ENCODE results near the gene DOK7.

The DOK7 gene

GRCh38 chr4:3498407-3498806 is 35.3 kb downstream of the DOK7 start:
- peaks cover 25% of the 10 kb centered on the region for H3K36me3 ChIP-seq (ENCODE audit: insufficient read depth, low read length)
- H3K9ac ChIP-seq (ENCODE audit: low read depth, low read length): no peak overlapping the region
- H3K4me2 ChIP-seq (ENCODE audit: insufficient read depth, low read length): no peak overlapping the region
- no peaks in the 10 kb centered on the region for H3K27me3 ChIP-seq (ENCODE audit: insufficient read depth, low read length, poor library complexity)
- no peak overlapping the region for H2AFZ ChIP-seq (ENCODE audit: low read depth, low read length)
- H3K4me1 ChIP-seq (ENCODE audit: insufficient read depth, low read length): no peaks in the 10 kb centered on the region
- no peaks in the 10 kb centered on the region for H3K79me2 ChIP-seq (ENCODE audit: insufficient read depth, low read length)
- DNase-seq: no peak
- TF ChIP-seq CTCF (IDR thresholded peaks at IDR 0.05; ENCODE audit: borderline replicate concordance, extremely low read depth, low read length, poor library complexity, severe bottlenecking): no peak
- no peak for TF ChIP-seq EZH2 (IDR thresholded peaks at IDR 0.05; ENCODE audit: borderline replicate concordance, low read depth, low read length, severe bottlenecking)
- no peak overlapping the region for H3K27ac ChIP-seq (ENCODE audit: low read length)
- H3K4me3 ChIP-seq (ENCODE audit: low read depth in 1 of 2, low read length in 2 of 2): no peak overlapping the region
- no peaks in the 10 kb centered on the region for H3K9me3 ChIP-seq (ENCODE audit: insufficient read depth, low read length, severe bottlenecking)
- H4K20me1 ChIP-seq (ENCODE audit: insufficient read depth, low read length): peaks cover 79% of the 10 kb centered on the region
- ATAC-seq (ENCODE audit: insufficient read depth, low read depth): no peak

- H3K79me2 ChIP-seq (ENCODE audit: insufficient read depth, low read length): no peaks in the 10 kb centered on the region
- TF ChIP-seq CTCF (IDR thresholded peaks at IDR 0.05; ENCODE audit: borderline replicate concordance, extremely low read depth, low read length, poor library complexity, severe bottlenecking) (no peak), EZH2 (IDR thresholded peaks at IDR 0.05; ENCODE audit: borderline replicate concordance, low read depth, low read length, severe bottlenecking) (no peak)
- no peaks in the 10 kb centered on the region for H3K4me1 ChIP-seq (ENCODE audit: insufficient read depth, low read length)
- H3K4me2 ChIP-seq (ENCODE audit: insufficient read depth, low read length): no peak overlapping the region
- DNase-seq (no peak), ATAC-seq (ENCODE audit: insufficient read depth, low read depth) (no peak; the same call in 2 of the 3 replicates)
- H3K36me3 ChIP-seq (ENCODE audit: insufficient read depth, low read length): peaks cover 30% of the 10 kb centered on the region
- no peaks in the 10 kb centered on the region for H3K27me3 ChIP-seq (ENCODE audit: insufficient read depth, low read length, poor library complexity)
- no peak overlapping the region for H3K27ac ChIP-seq (ENCODE audit: low read length)
- no peaks in the 10 kb centered on the region for H3K9me3 ChIP-seq (ENCODE audit: insufficient read depth, low read length, severe bottlenecking)
- H3K4me3 ChIP-seq (ENCODE audit: low read depth in 1 of 2, low read length in 2 of 2): no peak overlapping the region
- H2AFZ ChIP-seq (ENCODE audit: low read depth, low read length): no peak overlapping the region
- H4K20me1 ChIP-seq (ENCODE audit: insufficient read depth, low read length): peaks cover 83% of the 10 kb centered on the region
- no peak overlapping the region for H3K9ac ChIP-seq (ENCODE audit: low read depth, low read length)
These were observed 35.9 kb downstream of the DOK7 start for GRCh38 chr4:3498901-3499510.

GRCh38 chr4:3499710-3500109 is 36.6 kb downstream of the DOK7 start:
- no peaks in the 10 kb centered on the region for H3K4me1 ChIP-seq (ENCODE audit: insufficient read depth, low read length)
- DNase-seq: no peak
- H3K9ac ChIP-seq (ENCODE audit: low read depth, low read length): no peak overlapping the region

GRCh38 chr4:3500111-3500510 is 37.0 kb downstream of the DOK7 start:
- H3K4me3 ChIP-seq (ENCODE audit: low read depth in 1 of 2, low read length in 2 of 2): no peak overlapping the region
- DNase-seq: no peak
- H3K79me2 ChIP-seq (ENCODE audit: insufficient read depth, low read length): peaks cover 3% of the 10 kb centered on the region; the same call in 1 of the 2 replicates
- ATAC-seq (ENCODE audit: insufficient read depth, low read depth): no peak
- no peak overlapping the region for H3K9ac ChIP-seq (ENCODE audit: low read depth, low read length)
- no peak overlapping the region for H3K4me2 ChIP-seq (ENCODE audit: insufficient read depth, low read length)
- peaks cover 34% of the 10 kb centered on the region for H3K36me3 ChIP-seq (ENCODE audit: insufficient read depth, low read length)
- peaks cover 80% of the 10 kb centered on the region for H4K20me1 ChIP-seq (ENCODE audit: insufficient read depth, low read length)
- TF ChIP-seq EZH2 (IDR thresholded peaks at IDR 0.05; ENCODE audit: borderline replicate concordance, low read depth, low read length, severe bottlenecking) (no peak), CTCF (IDR thresholded peaks at IDR 0.05; ENCODE audit: borderline replicate concordance, extremely low read depth, low read length, poor library complexity, severe bottlenecking) (no peak)
- H2AFZ ChIP-seq (ENCODE audit: low read depth, low read length): no peak overlapping the region
- H3K27me3 ChIP-seq (ENCODE audit: insufficient read depth, low read length, poor library complexity): no peaks in the 10 kb centered on the region
- H3K9me3 ChIP-seq (ENCODE audit: insufficient read depth, low read length, severe bottlenecking): no peaks in the 10 kb centered on the region
- no peak overlapping the region for H3K27ac ChIP-seq (ENCODE audit: low read length)
- H3K4me1 ChIP-seq (ENCODE audit: insufficient read depth, low read length): no peaks in the 10 kb centered on the region

More at GRCh38 chr4:3499710-3500109, 36.6 kb downstream of the DOK7 start:
- Histone ChIP-seq H3K27me3 (ENCODE audit: insufficient read depth, low read length, poor library complexity) (no peaks in the 10 kb centered on the region), H3K4me2 (ENCODE audit: insufficient read depth, low read length) (no peak overlapping the region), H3K27ac (ENCODE audit: low read length) (no peak overlapping the region), H4K20me1 (ENCODE audit: insufficient read depth, low read length) (peaks cover 81% of the 10 kb centered on the region), H3K4me3 (ENCODE audit: low read depth in 1 of 2, low read length in 2 of 2) (no peak overlapping the region), H3K79me2 (ENCODE audit: insufficient read depth, low read length) (no peaks in the 10 kb centered on the region), H3K36me3 (ENCODE audit: insufficient read depth, low read length) (peaks cover 31% of the 10 kb centered on the region), H3K9me3 (ENCODE audit: insufficient read depth, low read length, severe bottlenecking) (no peaks in the 10 kb centered on the region), H2AFZ (ENCODE audit: low read depth, low read length) (no peak overlapping the region)
- TF ChIP-seq EZH2 (IDR thresholded peaks at IDR 0.05; ENCODE audit: borderline replicate concordance, low read depth, low read length, severe bottlenecking): no peak
- ATAC-seq (ENCODE audit: insufficient read depth, low read depth): no peak
